ENCODE measurements around the gene CLDN10.

DNA sequence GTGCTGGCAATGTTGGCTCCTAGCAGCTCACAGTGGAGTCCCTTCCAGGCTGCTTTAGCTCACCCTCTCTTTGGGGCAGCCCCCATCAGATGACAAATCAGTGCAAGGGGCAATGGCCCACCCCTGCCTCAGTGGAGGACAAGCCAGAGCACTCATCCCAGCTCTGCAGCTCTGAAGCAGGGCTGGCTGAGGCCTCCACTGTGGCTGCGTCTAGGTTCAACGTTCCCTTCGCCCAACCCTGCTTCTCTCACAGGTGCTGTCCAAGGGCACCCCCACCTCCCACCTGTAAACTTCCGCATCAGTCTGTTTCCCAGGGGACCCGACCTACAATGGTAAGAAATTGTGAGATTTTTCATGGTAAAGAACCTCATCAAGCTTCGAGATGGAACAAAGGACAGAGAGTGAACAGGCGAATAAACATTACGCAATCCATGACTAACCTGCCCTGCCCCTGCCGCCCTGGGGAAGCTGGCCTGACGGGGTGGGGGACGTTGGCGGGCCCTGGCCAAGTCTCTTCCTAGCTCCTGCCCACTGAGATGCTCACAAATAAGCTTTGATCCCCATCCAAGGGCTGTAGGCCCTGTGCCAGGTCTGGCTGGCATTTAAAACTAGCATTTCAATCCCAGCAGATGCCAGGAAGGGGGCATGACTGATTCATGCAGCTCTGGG is 51.5 kb downstream of the CLDN10 start:
- TF ChIP-seq POLR2A (IDR thresholded peaks at IDR 0.05; ENCODE audit: low read depth, low read length) (no peak), POLR2AphosphoS5 (IDR thresholded peaks at IDR 0.05; ENCODE audit: low read depth, low read length) (no peak), TAF1 (IDR thresholded peaks at IDR 0.05; ENCODE audit: borderline replicate concordance, low read depth, low read length) (no peak)

Measured in GM12892 (cell line).